A673 (cell line): Measurements from ENCODE around the gene RFXAP.

Experiments
- EZH2 ChIP-seq: fragments of 200-600 bp; sonication (generic); IDR thresholded peaks from 2 replicates; pipeline ENCODE4 v1.6.1; 2017; ENCODE audit warnings: borderline replicate concordance, low read depth, mild to moderate bottlenecking, mixed read lengths, antibody characterized with exemption, low read length; ENCODE audit not compliant: poor library complexity, severe bottlenecking
- TF ChIP-seq, protein P1 (sequence below): fragments of 300-800, 200-600 bp; sonication (generic); conservative IDR thresholded peaks from 2 replicates; pipeline ENCODE4 v1.5.1; 2017; ENCODE audit warnings: low read depth, mild to moderate bottlenecking, antibody characterized with exemption, low read length, moderate library complexity, mixed read lengths

DNA sequence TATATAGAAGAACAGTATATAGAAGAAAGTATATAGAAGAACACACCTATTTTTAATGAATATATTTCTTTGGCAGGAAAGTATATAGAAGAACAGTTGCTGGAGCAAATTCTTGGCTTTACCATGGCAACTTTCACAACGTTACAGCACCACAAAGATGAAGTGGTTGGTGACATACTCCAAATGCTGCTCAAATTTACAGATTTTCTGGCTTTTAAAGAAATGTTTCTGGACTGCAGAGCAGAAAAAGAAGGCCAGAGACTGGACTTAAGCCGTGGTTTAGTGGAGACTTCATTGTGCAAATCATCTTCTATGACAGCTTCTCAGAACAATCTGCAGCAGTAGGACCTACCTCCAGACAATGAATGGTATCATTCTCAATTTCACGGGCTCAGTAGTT, 24.3 kb upstream of the RFXAP start:
- TF ChIP-seq, protein P1, sequence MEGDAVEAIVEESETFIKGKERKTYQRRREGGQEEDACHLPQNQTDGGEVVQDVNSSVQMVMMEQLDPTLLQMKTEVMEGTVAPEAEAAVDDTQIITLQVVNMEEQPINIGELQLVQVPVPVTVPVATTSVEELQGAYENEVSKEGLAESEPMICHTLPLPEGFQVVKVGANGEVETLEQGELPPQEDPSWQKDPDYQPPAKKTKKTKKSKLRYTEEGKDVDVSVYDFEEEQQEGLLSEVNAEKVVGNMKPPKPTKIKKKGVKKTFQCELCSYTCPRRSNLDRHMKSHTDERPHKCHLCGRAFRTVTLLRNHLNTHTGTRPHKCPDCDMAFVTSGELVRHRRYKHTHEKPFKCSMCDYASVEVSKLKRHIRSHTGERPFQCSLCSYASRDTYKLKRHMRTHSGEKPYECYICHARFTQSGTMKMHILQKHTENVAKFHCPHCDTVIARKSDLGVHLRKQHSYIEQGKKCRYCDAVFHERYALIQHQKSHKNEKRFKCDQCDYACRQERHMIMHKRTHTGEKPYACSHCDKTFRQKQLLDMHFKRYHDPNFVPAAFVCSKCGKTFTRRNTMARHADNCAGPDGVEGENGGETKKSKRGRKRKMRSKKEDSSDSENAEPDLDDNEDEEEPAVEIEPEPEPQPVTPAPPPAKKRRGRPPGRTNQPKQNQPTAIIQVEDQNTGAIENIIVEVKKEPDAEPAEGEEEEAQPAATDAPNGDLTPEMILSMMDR = no peak
- no peak for TF ChIP-seq EZH2
